ENCODE measurements around the gene HSD17B8.
A peak's percentile ranks its signal among the peaks of the same experiment; 100 is the strongest.

Gene HSD17B8
- long read RNA-seq = 0 reads

DNA sequence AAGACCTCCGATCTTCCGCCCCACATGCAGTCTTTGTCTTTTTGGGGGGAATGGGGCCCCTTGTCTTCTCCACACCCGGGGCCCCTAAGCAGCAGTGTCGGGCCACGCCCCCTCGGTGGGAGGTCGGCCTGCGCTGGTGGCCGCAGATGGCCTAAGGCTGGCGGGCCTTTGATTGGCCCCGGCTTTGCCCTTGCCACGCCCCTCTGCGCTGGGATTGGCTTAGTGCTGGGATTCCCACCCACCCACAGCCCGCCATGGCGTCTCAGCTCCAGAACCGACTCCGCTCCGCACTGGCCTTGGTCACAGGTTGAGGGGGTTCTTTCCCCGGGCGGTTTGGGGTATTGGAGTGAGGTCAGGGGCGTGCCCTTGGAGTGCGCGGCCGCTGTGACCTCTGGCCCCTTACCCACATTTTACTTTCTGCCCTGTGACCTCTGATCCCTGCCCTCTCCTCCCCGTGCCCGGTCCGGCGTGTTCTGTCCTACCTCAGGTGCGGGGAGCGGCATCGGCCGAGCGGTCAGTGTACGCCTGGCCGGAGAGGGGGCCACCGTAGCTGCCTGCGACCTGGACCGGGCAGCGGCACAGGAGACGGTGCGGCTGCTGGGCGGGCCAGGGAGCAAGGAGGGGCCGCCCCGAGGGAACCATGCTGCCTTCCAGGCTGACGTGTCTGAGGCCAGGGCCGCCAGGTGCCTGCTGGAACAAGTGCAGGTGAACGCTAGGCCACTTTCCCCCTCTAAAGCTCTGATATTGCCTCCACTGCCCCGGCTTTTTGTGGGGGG is at the start of gene HSD17B8:
HSD17B8 (plus strand) TSS at position 241 of the 776 bp plus-strand sequence; CDS start at position 255, 14 bp downstream.
- TF ChIP-seq, protein P1, sequence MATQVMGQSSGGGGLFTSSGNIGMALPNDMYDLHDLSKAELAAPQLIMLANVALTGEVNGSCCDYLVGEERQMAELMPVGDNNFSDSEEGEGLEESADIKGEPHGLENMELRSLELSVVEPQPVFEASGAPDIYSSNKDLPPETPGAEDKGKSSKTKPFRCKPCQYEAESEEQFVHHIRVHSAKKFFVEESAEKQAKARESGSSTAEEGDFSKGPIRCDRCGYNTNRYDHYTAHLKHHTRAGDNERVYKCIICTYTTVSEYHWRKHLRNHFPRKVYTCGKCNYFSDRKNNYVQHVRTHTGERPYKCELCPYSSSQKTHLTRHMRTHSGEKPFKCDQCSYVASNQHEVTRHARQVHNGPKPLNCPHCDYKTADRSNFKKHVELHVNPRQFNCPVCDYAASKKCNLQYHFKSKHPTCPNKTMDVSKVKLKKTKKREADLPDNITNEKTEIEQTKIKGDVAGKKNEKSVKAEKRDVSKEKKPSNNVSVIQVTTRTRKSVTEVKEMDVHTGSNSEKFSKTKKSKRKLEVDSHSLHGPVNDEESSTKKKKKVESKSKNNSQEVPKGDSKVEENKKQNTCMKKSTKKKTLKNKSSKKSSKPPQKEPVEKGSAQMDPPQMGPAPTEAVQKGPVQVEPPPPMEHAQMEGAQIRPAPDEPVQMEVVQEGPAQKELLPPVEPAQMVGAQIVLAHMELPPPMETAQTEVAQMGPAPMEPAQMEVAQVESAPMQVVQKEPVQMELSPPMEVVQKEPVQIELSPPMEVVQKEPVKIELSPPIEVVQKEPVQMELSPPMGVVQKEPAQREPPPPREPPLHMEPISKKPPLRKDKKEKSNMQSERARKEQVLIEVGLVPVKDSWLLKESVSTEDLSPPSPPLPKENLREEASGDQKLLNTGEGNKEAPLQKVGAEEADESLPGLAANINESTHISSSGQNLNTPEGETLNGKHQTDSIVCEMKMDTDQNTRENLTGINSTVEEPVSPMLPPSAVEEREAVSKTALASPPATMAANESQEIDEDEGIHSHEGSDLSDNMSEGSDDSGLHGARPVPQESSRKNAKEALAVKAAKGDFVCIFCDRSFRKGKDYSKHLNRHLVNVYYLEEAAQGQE (IDR thresholded peaks at IDR 0.05; ENCODE audit: insufficient replicate concordance, low read depth) = no peak
- TF ChIP-seq, protein P2, sequence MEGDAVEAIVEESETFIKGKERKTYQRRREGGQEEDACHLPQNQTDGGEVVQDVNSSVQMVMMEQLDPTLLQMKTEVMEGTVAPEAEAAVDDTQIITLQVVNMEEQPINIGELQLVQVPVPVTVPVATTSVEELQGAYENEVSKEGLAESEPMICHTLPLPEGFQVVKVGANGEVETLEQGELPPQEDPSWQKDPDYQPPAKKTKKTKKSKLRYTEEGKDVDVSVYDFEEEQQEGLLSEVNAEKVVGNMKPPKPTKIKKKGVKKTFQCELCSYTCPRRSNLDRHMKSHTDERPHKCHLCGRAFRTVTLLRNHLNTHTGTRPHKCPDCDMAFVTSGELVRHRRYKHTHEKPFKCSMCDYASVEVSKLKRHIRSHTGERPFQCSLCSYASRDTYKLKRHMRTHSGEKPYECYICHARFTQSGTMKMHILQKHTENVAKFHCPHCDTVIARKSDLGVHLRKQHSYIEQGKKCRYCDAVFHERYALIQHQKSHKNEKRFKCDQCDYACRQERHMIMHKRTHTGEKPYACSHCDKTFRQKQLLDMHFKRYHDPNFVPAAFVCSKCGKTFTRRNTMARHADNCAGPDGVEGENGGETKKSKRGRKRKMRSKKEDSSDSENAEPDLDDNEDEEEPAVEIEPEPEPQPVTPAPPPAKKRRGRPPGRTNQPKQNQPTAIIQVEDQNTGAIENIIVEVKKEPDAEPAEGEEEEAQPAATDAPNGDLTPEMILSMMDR (IDR thresholded peaks at IDR 0.05; ENCODE audit: insufficient read depth, low read length) = no peak
- TF ChIP-seq POLR2AphosphoS5 (IDR thresholded peaks at IDR 0.05; ENCODE audit: low read depth) (peak; percentile 38; the same call in 1 of the 2 replicates), GABPA (IDR thresholded peaks at IDR 0.05; ENCODE audit: low read depth) (no peak), SPI1 (IDR thresholded peaks at IDR 0.05; ENCODE audit: borderline replicate concordance, low read depth) (no peak)
- DNase-seq (ENCODE audit: low read depth in 1 of 2, low spot score in 1 of 2) = peak in 1 of 2 experiments; percentile 30
- Histone ChIP-seq H3K4me3 (replicated peaks; ENCODE audit: insufficient read depth, low read length) (no peak within 1 kb of the TSS), H3K27ac (replicated peaks) (no peak within 1 kb of the TSS), H3K27me3 (ENCODE audit: insufficient read depth, poor library complexity, severe bottlenecking) (no peaks in the 10 kb centered on the region)

DNA sequence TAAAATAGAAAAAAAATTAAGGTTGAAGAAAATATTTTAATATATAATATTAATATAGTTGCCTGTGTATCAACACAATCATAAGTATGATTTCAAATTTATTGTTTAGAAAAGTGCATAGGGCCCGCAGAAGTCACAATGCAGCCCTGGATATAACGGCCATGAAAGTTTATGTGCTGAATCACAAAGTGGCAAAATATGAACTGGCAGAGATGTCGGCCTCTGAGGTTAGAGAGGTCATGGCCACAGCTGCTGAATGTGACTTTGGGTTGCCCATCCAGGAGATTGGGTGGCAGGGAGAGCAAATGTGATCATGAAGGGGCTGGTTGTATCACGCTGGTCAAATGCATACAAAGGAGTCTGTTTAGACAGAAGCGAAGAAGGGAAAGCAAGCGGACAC is 47.9 kb upstream of the HSD17B8 start:
- no peak overlapping the region for H3K4me3 ChIP-seq (replicated peaks; ENCODE audit: insufficient read depth, low read length)
- TF ChIP-seq GABPA (IDR thresholded peaks at IDR 0.05; ENCODE audit: low read depth) (no peak), SPI1 (IDR thresholded peaks at IDR 0.05; ENCODE audit: borderline replicate concordance, low read depth) (no peak), POLR2AphosphoS5 (IDR thresholded peaks at IDR 0.05; ENCODE audit: low read depth) (no peak)
- TF ChIP-seq, protein P1 (IDR thresholded peaks at IDR 0.05; ENCODE audit: insufficient replicate concordance, low read depth) = no peak
- TF ChIP-seq, protein P2 (IDR thresholded peaks at IDR 0.05; ENCODE audit: insufficient read depth, low read length) = no peak
- no peaks in the 10 kb centered on the region for H3K27me3 ChIP-seq (ENCODE audit: insufficient read depth, poor library complexity, severe bottlenecking)
- no peak overlapping the region for H3K27ac ChIP-seq (replicated peaks)
- no peak for DNase-seq (ENCODE audit: low read depth in 1 of 2, low spot score in 1 of 2)

DNA sequence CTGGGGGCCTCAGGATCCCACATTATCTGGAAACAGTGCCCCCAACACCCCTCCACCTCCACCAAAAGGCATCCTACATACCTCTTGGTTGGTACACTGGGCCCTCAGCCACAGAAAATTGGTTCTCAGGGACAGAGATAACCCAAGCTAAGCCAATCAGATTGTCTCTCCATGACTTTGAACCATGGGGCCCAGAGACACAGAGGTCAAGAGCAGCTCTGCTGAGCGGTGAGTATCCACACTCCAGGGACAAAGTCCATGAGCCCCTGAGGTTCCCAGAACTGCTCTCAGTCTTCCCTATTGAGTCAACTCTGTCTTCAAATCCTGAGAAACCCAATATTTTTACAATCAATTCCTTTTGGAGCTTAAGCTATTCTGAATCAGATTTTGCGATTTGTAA is 47.5 kb upstream of the HSD17B8 start:
- no peak overlapping the region for H3K4me3 ChIP-seq (replicated peaks; ENCODE audit: insufficient read depth, low read length)
- no peak for DNase-seq (ENCODE audit: low read depth in 1 of 2, low spot score in 1 of 2)
- no peak overlapping the region for H3K27ac ChIP-seq (replicated peaks)
- H3K27me3 ChIP-seq (ENCODE audit: insufficient read depth, poor library complexity, severe bottlenecking) = no peaks in the 10 kb centered on the region
- TF ChIP-seq, protein P1 (IDR thresholded peaks at IDR 0.05; ENCODE audit: insufficient replicate concordance, low read depth) = no peak
- no peak for TF ChIP-seq POLR2AphosphoS5 (IDR thresholded peaks at IDR 0.05; ENCODE audit: low read depth)
- no peak for TF ChIP-seq SPI1 (IDR thresholded peaks at IDR 0.05; ENCODE audit: borderline replicate concordance, low read depth)
- TF ChIP-seq GABPA (IDR thresholded peaks at IDR 0.05; ENCODE audit: low read depth) = no peak
- TF ChIP-seq, protein P2 (IDR thresholded peaks at IDR 0.05; ENCODE audit: insufficient read depth, low read length) = no peak
